Loucy (cell line): ENCODE results near the gene DLG2.

Source experiments
- EZH2phosphoT487 ChIP-seq: fragments of 200-600 bp; IDR thresholded peaks from 2 replicates; pipeline ENCODE4 v1.6.1; 2018; ENCODE audit warnings: antibody characterized with exemption, mild to moderate bottlenecking, moderate library complexity, borderline replicate concordance
- TF ChIP-seq, protein P1 (sequence below): fragments of 200-600 bp; sonication (generic); conservative IDR thresholded peaks from 2 replicates; pipeline ENCODE4 v1.5.1; 2014; ENCODE audit warnings: mild to moderate bottlenecking, antibody characterized with exemption, low read length

DNA sequence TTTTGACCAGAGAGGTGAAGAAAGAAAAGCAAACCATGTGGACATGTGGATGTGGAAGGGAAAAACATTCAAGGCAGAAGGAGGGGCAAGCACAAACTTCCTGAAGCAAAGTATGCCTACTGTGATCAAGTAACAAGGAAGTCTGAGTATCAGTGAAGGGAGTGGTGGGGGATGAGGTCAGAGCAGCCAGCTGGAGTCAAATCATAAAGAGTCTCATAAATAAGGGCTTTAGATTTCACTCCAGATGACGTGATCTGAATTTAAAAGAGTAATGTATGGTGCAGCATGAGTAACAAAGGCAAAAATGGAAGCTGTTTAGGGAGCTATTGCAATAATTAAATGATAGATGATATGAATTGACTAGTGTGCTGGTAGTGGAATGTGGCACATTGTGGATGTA, 1675.6 kb downstream of the DLG2 start:
- TF ChIP-seq, protein P1, sequence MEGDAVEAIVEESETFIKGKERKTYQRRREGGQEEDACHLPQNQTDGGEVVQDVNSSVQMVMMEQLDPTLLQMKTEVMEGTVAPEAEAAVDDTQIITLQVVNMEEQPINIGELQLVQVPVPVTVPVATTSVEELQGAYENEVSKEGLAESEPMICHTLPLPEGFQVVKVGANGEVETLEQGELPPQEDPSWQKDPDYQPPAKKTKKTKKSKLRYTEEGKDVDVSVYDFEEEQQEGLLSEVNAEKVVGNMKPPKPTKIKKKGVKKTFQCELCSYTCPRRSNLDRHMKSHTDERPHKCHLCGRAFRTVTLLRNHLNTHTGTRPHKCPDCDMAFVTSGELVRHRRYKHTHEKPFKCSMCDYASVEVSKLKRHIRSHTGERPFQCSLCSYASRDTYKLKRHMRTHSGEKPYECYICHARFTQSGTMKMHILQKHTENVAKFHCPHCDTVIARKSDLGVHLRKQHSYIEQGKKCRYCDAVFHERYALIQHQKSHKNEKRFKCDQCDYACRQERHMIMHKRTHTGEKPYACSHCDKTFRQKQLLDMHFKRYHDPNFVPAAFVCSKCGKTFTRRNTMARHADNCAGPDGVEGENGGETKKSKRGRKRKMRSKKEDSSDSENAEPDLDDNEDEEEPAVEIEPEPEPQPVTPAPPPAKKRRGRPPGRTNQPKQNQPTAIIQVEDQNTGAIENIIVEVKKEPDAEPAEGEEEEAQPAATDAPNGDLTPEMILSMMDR, result no peak
- TF ChIP-seq EZH2phosphoT487, result no peak
